SK-N-SH treated with all-trans-retinoic acid at 6 μM for 48 hours (cell line): Measurements from ENCODE around the gene SH3RF1.

Source experiments
- ARNTL ChIP-seq: fragments of 450-650 bp; formaldehyde crosslinking; IDR thresholded peaks from 2 replicates; pipeline ENCODE4 v1.5.0; 2020; ENCODE audit warnings: low read depth, mild to moderate bottlenecking, moderate library complexity, borderline replicate concordance
- OSR1 ChIP-seq: fragments of 250-450 bp; sonication (Bioruptor Pico); IDR thresholded peaks from 2 replicates; pipeline ENCODE4 v1.8.0; 2022; ENCODE audit warnings: moderate library complexity, mild to moderate bottlenecking, inconsistent platforms
- ZNF565 ChIP-seq: fragments of 450-650 bp; formaldehyde crosslinking; conservative IDR thresholded peaks from 2 replicates; pipeline ENCODE4 v1.5.0; 2020; ENCODE audit warnings: low read depth, mild to moderate bottlenecking, moderate library complexity

- no peak for TF ChIP-seq OSR1
- TF ChIP-seq ZNF565 (CRISPR knock-in tag) = no peak
- TF ChIP-seq ARNTL = no peak
Measured at GRCh38 chr4:169283114-169283509, 12.4 kb upstream of the SH3RF1 start.
